ENCODE data around the gene GATAD2A. TPM values are rescaled to one million over a fixed set of nuclear protein-coding genes. Genes with fewer than 3 reads are reported as not detected.

GATAD2A gene
- total RNA-seq, 1 experiment from 2014 or later: 39.0 TPM

- DNase-seq (ENCODE audit: low read depth, low spot score): peak; percentile 82
- in situ Hi-C loops (cut with HindIII; ENCODE audit: low pct_unique_long_range_greater_than_20kb, low sequenced_read_pairs): no loop called here
Measured at GRCh38 chr19:19490214-19490968, 84.9 kb downstream of the GATAD2A start.

GRCh38 chr19:19491321-19492025, 86.0 kb downstream of the GATAD2A start:
- DNase-seq (ENCODE audit: low read depth, low spot score): no peak
- in situ Hi-C loops (cut with HindIII; ENCODE audit: low pct_unique_long_range_greater_than_20kb, low sequenced_read_pairs): no loop called here

- DNase-seq (ENCODE audit: low read depth, low spot score): no peak
- in situ Hi-C loops (cut with HindIII; ENCODE audit: low pct_unique_long_range_greater_than_20kb, low sequenced_read_pairs): no loop called here
Measured at GRCh38 chr19:19492026-19492610, 86.6 kb downstream of the GATAD2A start.

GRCh38 chr19:19493841-19494546, 88.5 kb downstream of the GATAD2A start:
- in situ Hi-C loops (cut with HindIII; ENCODE audit: low pct_unique_long_range_greater_than_20kb, low sequenced_read_pairs): no loop called here
- DNase-seq (ENCODE audit: low read depth, low spot score): no peak

- DNase-seq (ENCODE audit: low read depth, low spot score): no peak
- in situ Hi-C loops (cut with HindIII; ENCODE audit: low pct_unique_long_range_greater_than_20kb, low sequenced_read_pairs): no loop called here
Measured at GRCh38 chr19:19495614-19496603, 90.4 kb downstream of the GATAD2A start.

- in situ Hi-C loops (cut with HindIII; ENCODE audit: low pct_unique_long_range_greater_than_20kb, low sequenced_read_pairs): no loop called here
- no peak for DNase-seq (ENCODE audit: low read depth, low spot score)
Measured at GRCh38 chr19:19498255-19498991, 92.9 kb downstream of the GATAD2A start.

- in situ Hi-C loops (cut with HindIII; ENCODE audit: low pct_unique_long_range_greater_than_20kb, low sequenced_read_pairs): no loop called here
- no peak for DNase-seq (ENCODE audit: low read depth, low spot score)
Measured at GRCh38 chr19:19499272-19499995, 94.0 kb downstream of the GATAD2A start.

GRCh38 chr19:19500975-19501644, 95.6 kb downstream of the GATAD2A start:
- in situ Hi-C loops (cut with HindIII; ENCODE audit: low pct_unique_long_range_greater_than_20kb, low sequenced_read_pairs): no loop called here
- DNase-seq (ENCODE audit: low read depth, low spot score): no peak

- in situ Hi-C loops (cut with HindIII; ENCODE audit: low pct_unique_long_range_greater_than_20kb, low sequenced_read_pairs): no loop called here
Measured at GRCh38 chr19:19501798-19502197, 96.3 kb downstream of the GATAD2A start.

GRCh38 chr19:19502281-19502680, 96.8 kb downstream of the GATAD2A start:
- DNase-seq (ENCODE audit: low read depth, low spot score): no peak
- in situ Hi-C loops (cut with HindIII; ENCODE audit: low pct_unique_long_range_greater_than_20kb, low sequenced_read_pairs): no loop called here

More at GRCh38 chr19:19501798-19502197, 96.3 kb downstream of the GATAD2A start:
- DNase-seq (ENCODE audit: low read depth, low spot score): no peak

- in situ Hi-C loops (cut with HindIII; ENCODE audit: low pct_unique_long_range_greater_than_20kb, low sequenced_read_pairs): no loop called here
- no peak for DNase-seq (ENCODE audit: low read depth, low spot score)
Measured at GRCh38 chr19:19502808-19503602, 97.5 kb downstream of the GATAD2A start.

- in situ Hi-C loops (cut with HindIII; ENCODE audit: low pct_unique_long_range_greater_than_20kb, low sequenced_read_pairs): no loop called here
- no peak for DNase-seq (ENCODE audit: low read depth, low spot score)
Measured at GRCh38 chr19:19504754-19505668, 99.5 kb downstream of the GATAD2A start.

GRCh38 chr19:19505669-19506326, 100.3 kb downstream of the GATAD2A start:
- no peak for DNase-seq (ENCODE audit: low read depth, low spot score)
- in situ Hi-C loops (cut with HindIII; ENCODE audit: low pct_unique_long_range_greater_than_20kb, low sequenced_read_pairs): no loop called here
